Ascending aorta (tissue), 2 donors: ENCODE data around the gene BRAT1. TPM values are rescaled to one million over a fixed set of nuclear protein-coding genes. Genes with fewer than 3 reads are reported as not detected.
"Not testable (repeated sequence)": the region's sequence is repeated elsewhere in the genome, so short reads cannot be mapped to it uniquely, and the experiment has no call there.

Source experiments
- DNase-seq, 2 donors: peaks; one replicate each; pipeline ENCODE4 v3.0.0-alpha.2; 2019; ENCODE audit warnings: low spot score in 2 of 2
- H3K27ac ChIP-seq, 2 donors: fragments of 200-600 bp; sonication (generic); one replicate each; pipeline ENCODE4 v1.5.1; 2016 to 2017; ENCODE audit warnings: mild to moderate bottlenecking in 1 of 2
- H3K27me3 ChIP-seq: fragments of 200-600 bp; sonication (generic); one replicate; pipeline ENCODE4 v1.5.1; 2017
- H3K36me3 ChIP-seq, 2 donors: fragments of 200-600 bp; sonication (generic); one replicate each; pipeline ENCODE4 v1.5.1; 2016
- H3K4me1 ChIP-seq, 2 donors: fragments of 200-600 bp; sonication (generic); one replicate each; pipeline ENCODE4 v1.5.1; 2016 to 2017; ENCODE audit warnings: mild to moderate bottlenecking in 1 of 2
- H3K4me3 ChIP-seq, 2 donors: fragments of 200-600 bp; sonication (generic); one replicate each; pipeline ENCODE4 v1.5.1; 2016 to 2017; ENCODE audit warnings: mild to moderate bottlenecking in 1 of 2
- H3K9me3 ChIP-seq, 2 donors: fragments of 200-600 bp; sonication (generic); one replicate each; pipeline ENCODE4 v1.5.1; 2016
- intact Hi-C: fragments of 100-400 bp; cut with DNase I; formaldehyde crosslinking; loops from one replicate; pipeline ENCODE4 v1.15.1; 2023
- total RNA-seq: library from RNA; depleted of rRNA; stranded (reverse); fragments of >200 nt; gene quantifications from one replicate; pipeline ENCODE4 v1.1.0, GENCODE V29; 2016
- TF ChIP-seq, protein P1 (sequence below), 3 experiments: fragments of 200-600 bp in 2 of 3; fragments of 450-650 bp in 1 of 3; sonication (generic) in 2 of 3; IDR thresholded peaks; one replicate each; pipeline ENCODE4 v1.5.1; 2016 to 2019; ENCODE audit warnings: antibody characterized with exemption in 3 of 3, mild to moderate bottlenecking in 1 of 3, moderate library complexity in 1 of 3

The BRAT1 gene
- total RNA-seq, 1 donor from 2014 or later = 84.0 TPM

DNA sequence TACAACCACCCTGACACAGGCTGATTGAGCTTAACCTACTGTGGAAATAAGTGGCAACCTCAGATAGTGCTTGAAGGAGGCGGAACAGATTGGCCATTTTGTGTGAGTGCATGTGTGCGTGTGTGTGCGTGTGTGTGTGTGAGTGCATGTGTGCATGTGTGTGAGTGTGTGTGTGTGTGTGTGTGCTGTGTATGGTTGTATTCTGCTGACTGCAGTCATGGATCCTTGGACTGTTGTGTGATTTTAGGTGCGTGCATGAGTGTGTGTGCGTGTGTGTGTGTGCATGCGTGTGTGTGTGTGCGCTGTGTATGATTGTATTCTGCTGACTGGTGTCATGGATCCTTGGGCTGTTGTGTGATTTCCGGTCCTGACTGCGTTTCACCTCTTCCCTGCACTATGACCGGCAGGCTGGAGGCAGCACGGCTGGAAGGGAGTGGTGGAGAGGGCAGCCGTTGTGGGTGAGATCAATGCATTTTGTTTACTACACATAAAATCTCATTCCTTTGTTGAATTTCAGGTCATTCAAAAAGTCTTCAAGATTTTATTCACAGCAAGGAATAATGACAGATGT lies 9.7 kb upstream of the BRAT1 start:
- Histone ChIP-seq H3K4me3 (no peak overlapping the region), H3K9me3 (no peaks in the 10 kb centered on the region), H3K27ac (no peak overlapping the region), H3K36me3 (no peaks in the 10 kb centered on the region), H3K27me3 (no peaks in the 10 kb centered on the region), H3K4me1 (no peaks in the 10 kb centered on the region)
- intact Hi-C loops = no loop called here
- DNase-seq = no peak
- TF ChIP-seq, protein P1, sequence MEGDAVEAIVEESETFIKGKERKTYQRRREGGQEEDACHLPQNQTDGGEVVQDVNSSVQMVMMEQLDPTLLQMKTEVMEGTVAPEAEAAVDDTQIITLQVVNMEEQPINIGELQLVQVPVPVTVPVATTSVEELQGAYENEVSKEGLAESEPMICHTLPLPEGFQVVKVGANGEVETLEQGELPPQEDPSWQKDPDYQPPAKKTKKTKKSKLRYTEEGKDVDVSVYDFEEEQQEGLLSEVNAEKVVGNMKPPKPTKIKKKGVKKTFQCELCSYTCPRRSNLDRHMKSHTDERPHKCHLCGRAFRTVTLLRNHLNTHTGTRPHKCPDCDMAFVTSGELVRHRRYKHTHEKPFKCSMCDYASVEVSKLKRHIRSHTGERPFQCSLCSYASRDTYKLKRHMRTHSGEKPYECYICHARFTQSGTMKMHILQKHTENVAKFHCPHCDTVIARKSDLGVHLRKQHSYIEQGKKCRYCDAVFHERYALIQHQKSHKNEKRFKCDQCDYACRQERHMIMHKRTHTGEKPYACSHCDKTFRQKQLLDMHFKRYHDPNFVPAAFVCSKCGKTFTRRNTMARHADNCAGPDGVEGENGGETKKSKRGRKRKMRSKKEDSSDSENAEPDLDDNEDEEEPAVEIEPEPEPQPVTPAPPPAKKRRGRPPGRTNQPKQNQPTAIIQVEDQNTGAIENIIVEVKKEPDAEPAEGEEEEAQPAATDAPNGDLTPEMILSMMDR (IDR thresholded peaks at IDR 0.05) = no peak

DNA sequence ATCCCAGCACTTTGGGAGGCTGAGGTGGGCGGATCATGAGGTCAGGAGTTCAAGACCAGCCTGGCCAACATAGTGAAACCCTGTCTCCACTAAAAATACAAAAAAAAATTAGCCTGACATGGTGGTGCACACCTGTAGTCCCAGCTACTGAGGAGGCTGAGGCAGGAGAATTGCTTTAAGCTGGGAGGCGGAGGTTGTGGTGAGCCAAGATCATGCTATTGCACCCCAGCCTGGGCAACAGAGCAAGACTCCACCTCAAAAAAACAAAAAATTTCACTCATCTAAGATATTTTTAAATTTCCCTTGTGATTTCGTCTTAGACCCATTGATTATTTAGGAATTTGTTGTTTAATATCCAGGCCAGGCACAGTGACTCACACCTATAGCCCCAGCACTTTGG lies 8.6 kb upstream of the BRAT1 start:
- intact Hi-C loops, H3K27me3 ChIP-seq, H3K36me3 ChIP-seq, DNase-seq, H3K9me3 ChIP-seq, H3K27ac ChIP-seq, H3K4me1 ChIP-seq, H3K4me3 ChIP-seq: not testable (repeated sequence)

DNA sequence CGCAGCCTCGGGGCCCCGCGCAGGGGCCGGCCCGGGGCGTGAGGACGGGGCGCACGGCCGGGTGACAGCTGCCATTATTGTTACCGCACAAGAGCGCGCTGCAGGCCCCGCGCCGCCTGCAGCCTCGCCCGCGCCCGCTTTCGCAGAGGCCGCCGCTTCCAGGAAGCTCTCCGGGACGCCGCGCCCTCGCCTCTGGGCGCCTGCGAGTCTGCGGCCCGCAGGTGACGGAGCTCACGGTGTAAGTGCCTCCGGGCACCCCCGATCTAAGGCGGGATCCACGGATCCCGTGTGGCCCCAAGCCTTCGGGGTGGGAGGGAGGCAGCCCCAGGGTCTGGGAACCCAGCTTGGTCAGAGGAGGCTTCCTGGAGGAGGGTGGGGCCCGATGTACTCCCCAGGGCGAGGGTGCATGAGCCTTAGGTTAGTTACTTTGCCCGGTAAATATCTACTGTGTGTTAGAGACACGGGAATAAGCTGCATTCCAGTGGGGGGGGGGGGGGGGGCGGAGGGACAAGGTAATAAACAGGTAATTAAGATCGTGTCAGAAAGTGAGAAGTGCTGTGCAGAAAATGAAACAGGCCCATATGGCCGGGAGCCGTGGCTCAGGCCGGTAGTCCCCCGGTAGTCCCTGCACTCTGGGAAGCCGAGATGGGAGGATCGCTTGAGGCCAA lies 4.1 kb upstream of the BRAT1 start:
- intact Hi-C loops = loop anchor here (5.0 kb wide), 5 partner anchors 42 to 157 kb away; partner anchors contain the start of genes CHST12 and LFNG
- Histone ChIP-seq H3K4me3 (peak overlapping the region; percentile 98 to 99), H3K27ac (no peak overlapping the region), H3K27me3 (no peaks in the 10 kb centered on the region), H3K9me3 (no peaks in the 10 kb centered on the region), H3K4me1 (peaks cover 0 to 13% of the 10 kb centered on the region in 2 donors), H3K36me3 (no peaks in the 10 kb centered on the region)
- TF ChIP-seq, protein P1 (IDR thresholded peaks at IDR 0.05) = no peak
- no peak for DNase-seq

DNA sequence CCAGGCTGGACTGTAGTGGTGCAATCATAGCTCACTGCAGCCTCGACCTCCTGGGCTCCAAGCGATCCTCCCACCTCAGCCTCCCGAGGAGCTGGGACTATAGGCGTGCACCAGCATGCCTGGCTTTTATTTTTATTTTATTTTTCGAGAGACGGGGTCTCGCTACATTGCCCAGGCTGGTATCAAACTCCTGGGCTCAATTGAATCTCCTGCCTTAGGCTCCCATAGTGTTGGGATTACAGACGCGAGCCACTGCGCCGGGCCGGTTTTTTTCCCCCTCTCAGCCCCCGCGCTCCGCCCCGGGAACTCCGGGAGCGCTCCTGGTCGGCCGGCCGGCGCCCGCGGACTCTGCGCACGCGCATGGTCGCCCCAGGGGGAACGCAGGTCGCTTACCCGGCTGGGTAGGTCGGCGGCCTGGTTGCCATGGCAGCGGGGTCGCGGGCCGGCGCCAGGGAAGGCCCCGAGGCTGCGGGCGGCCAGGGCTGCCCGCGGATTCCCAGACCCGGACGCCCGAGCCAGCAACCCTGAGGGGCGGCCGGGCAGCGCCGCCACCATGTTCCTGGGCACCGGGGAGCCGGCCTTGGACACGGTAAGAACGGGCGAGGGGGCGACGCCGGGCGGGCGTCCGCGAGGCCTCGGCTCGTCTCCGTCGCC lies 3.4 kb upstream of the BRAT1 start, which contains the start of gene IQCE:
Gene IQCE (plus strand): TSS at position 351 of the 654 bp plus-strand sequence. CDS start 203 bp downstream, at position 554.
- no peaks in the 10 kb centered on the region for H3K9me3 ChIP-seq
- DNase-seq = peak; percentile 56 to 96
- peaks cover 0 to 20% of the 10 kb centered on the region in 2 donors for H3K4me1 ChIP-seq
- intact Hi-C loops = loop anchor here (1.0 to 5.0 kb wide), 6 partner anchors 41 to 204 kb away; partner anchors contain the start of genes CHST12, EIF3B and LFNG
- H3K27ac ChIP-seq = peak within 1 kb of the TSS in 1 of 2 donors; percentile 25
- peak within 1 kb of the TSS; percentile 98 to 99 for H3K4me3 ChIP-seq
- TF ChIP-seq, protein P1 (IDR thresholded peaks at IDR 0.05) = no peak
- H3K27me3 ChIP-seq = no peaks in the 10 kb centered on the region
- H3K36me3 ChIP-seq = no peaks in the 10 kb centered on the region

DNA sequence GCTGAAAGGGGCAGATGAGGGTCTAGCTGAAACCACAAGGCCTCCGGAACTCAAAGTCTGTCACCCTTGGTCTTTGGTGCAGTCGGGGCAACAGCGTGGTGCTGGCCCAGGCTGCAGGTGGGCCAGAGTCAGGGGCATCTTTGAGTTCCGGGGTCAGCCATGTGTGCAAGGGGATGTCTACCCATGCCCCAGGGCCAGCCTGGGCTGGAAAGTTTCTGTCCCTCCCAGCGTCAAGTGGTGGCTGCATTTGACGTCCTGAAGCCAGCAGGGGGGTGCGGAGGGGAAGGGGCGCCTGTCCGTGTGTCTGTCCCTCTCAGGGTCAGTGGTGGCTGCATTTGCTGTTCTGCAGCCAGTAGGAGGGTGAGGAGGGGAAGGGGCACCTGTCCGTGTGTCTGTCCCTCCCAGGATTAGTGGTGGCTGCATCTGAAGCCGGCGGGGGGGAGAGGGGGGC lies 638 bp downstream of the BRAT1 start:
- TF ChIP-seq, protein P1 (IDR thresholded peaks at IDR 0.05) = peak in 1 of 3 experiments; percentile 1
- Histone ChIP-seq H3K36me3 (no peaks in the 10 kb centered on the region), H3K4me1 (peaks cover 0 to 17% of the 10 kb centered on the region in 2 donors), H3K4me3 (peak overlapping the region; percentile 67 to 75), H3K27me3 (no peaks in the 10 kb centered on the region), H3K27ac (peak overlapping the region; percentile 95 to 99), H3K9me3 (no peaks in the 10 kb centered on the region)
- intact Hi-C loops = loop anchor here (1.0 to 5.0 kb wide), 6 partner anchors 37 to 152 kb away; partner anchors contain the start of genes CHST12, LFNG and TTYH3
- DNase-seq = no peak
